ENCODE measurements around the gene E2F6.

The E2F6 gene

GRCh38 chr2:11419781-11420180, 46.2 kb downstream of the E2F6 start:
- TF ChIP-seq CTCF (IDR thresholded peaks at IDR 0.05; ENCODE audit: control insufficient read depth, extremely low read depth, insufficient read depth) = no peak
- no peak for DNase-seq (ENCODE audit: low read depth)
- H3K4me3 ChIP-seq (ENCODE audit: low read depth, low read length) = no peak overlapping the region

- DNase-seq (ENCODE audit: low read depth) = peak; percentile 23
- peak; percentile 51 for TF ChIP-seq CTCF (IDR thresholded peaks at IDR 0.05; ENCODE audit: control insufficient read depth, extremely low read depth, insufficient read depth)
- H3K4me3 ChIP-seq (ENCODE audit: low read depth, low read length) = no peak overlapping the region
Observed at GRCh38 chr2:11417946-11418585, 47.9 kb downstream of the E2F6 start.

GRCh38 chr2:11416931-11417330, 49.0 kb downstream of the E2F6 start:
- DNase-seq (ENCODE audit: low read depth) = no peak
- no peak overlapping the region for H3K4me3 ChIP-seq (ENCODE audit: low read depth, low read length)
- TF ChIP-seq CTCF (IDR thresholded peaks at IDR 0.05; ENCODE audit: control insufficient read depth, extremely low read depth, insufficient read depth) = no peak

- H3K4me3 ChIP-seq (ENCODE audit: low read depth, low read length) = no peak overlapping the region
- no peak for DNase-seq (ENCODE audit: low read depth)
- TF ChIP-seq CTCF (IDR thresholded peaks at IDR 0.05; ENCODE audit: control insufficient read depth, extremely low read depth, insufficient read depth) = no peak
Observed at GRCh38 chr2:11416186-11416585, 49.8 kb downstream of the E2F6 start.

- no peak overlapping the region for H3K4me3 ChIP-seq (ENCODE audit: low read depth, low read length)
- no peak for TF ChIP-seq CTCF (IDR thresholded peaks at IDR 0.05; ENCODE audit: control insufficient read depth, extremely low read depth, insufficient read depth)
- DNase-seq (ENCODE audit: low read depth) = no peak
Observed at GRCh38 chr2:11414372-11415124, 51.4 kb downstream of the E2F6 start.

GRCh38 chr2:11412449-11412810, 53.5 kb downstream of the E2F6 start:
- H3K4me3 ChIP-seq (ENCODE audit: low read depth, low read length) = no peak overlapping the region
- DNase-seq (ENCODE audit: low read depth) = no peak
- TF ChIP-seq CTCF (IDR thresholded peaks at IDR 0.05; ENCODE audit: control insufficient read depth, extremely low read depth, insufficient read depth) = no peak
